ENCODE results near the gene UBE2L5. TPM values are rescaled to one million over a fixed set of nuclear protein-coding genes. Genes with fewer than 3 reads are reported as not detected.

The UBE2L5 gene
- total and polyA plus RNA-seq, 2 of the 8 experiments (the other 6 are each of a cell fraction or from before 2014, with no cell fraction given) = not detected

DNA sequence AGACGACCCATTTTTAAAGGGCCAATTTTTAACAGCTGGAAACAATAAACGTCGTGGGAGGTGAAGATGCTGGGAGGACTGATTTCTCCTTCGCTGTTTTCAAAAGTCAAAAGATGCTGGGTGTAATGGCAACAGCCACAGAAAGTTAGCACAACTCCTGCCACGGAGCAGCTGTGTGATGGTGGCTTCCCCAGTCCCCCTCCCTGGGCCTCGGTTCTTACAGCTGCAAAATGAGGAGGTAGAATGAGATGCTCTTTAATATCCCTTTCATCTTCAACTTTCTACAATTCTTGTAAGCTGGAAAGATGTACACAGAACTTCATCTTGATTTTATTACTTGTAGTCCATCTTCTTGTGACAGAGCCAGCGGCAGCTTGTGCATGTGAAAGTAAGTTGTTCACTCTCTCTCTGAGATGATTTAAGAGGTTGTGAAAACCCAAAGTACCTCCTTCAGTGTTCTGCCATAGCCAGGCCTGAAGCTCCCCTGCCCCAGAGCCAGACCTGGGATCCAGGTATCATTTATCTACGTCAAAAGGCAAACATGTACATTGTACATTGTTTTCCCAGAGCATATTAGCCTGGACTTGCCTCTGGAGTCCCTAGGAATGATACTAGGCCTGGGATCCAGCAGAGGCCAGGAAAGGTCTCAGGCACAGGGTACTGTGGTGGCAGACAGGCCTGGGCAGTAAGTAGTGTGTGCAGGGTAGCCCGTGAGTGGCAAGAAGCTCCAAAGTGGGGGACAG is 3.4 kb upstream of the UBE2L5 start:
- H3K27me3 ChIP-seq (replicated peaks in 1 of 4; ENCODE audit: control insufficient read depth in 3 of 4, extremely low read depth in 1 of 4, insufficient read depth in 3 of 4, low read length in 3 of 4) = peaks cover 0 to 5% (median 0%) of the 10 kb centered on the region in 4 experiments; a peak in 4 of 7 replicates
- no peak overlapping the region for H3K4ac ChIP-seq (replicated peaks; ENCODE audit: insufficient read length, low read depth, low read length)
- H3K56ac ChIP-seq (replicated peaks; ENCODE audit: insufficient read length, low read depth, low read length) = no peak overlapping the region
- no peak overlapping the region for H3K27ac ChIP-seq (ENCODE audit: low read depth, low read length)
- H2AFZ ChIP-seq (ENCODE audit: low read length) = no peak overlapping the region
- no peaks in the 10 kb centered on the region; the same call in 1 of the 2 replicates for H3K79me1 ChIP-seq (ENCODE audit: low read depth, low read length)
- no peak for FAIRE-seq
- WGBS, 2 experiments (ENCODE audit: extremely low coverage in 1 of 2, insufficient coverage in 1 of 2, insufficient read length in 1 of 2, insufficient replicate concordance in 2 of 2, low coverage in 1 of 2, low lambda C conversion rate in 2 of 2, missing lambda C conversion rate in 1 of 2) = 91% methylated on average over 9 of the region's 9 CpGs; no CpG with 5 or more reads in 1 of the 2 experiments
- no peak overlapping the region for H4K91ac ChIP-seq (replicated peaks; ENCODE audit: insufficient read length, low read length)
- H3K9me3 ChIP-seq (ENCODE audit: insufficient read depth in 2 of 2, low read depth in 1 of 2, low read length in 1 of 2) = no peaks in the 10 kb centered on the region
- H3K79me2 ChIP-seq (ENCODE audit: control insufficient read depth in 1 of 2, insufficient read depth in 2 of 2, low read length in 2 of 2) = no peaks in the 10 kb centered on the region
- H2BK5ac ChIP-seq (ENCODE audit: low read depth, low read length) = no peak overlapping the region
- no peak overlapping the region for H4K5ac ChIP-seq (ENCODE audit: insufficient read length, low read depth, low read length)
- H3K36me3 ChIP-seq (ENCODE audit: control insufficient read depth in 2 of 4, insufficient read depth in 4 of 4, low read length in 3 of 4) = no peaks in the 10 kb centered on the region
- no peak for DNase-seq (ENCODE audit: low read depth in 1 of 2, low spot score in 2 of 2)
- H3K4me1 ChIP-seq (replicated peaks in 1 of 4; ENCODE audit: control insufficient read depth in 3 of 4, insufficient read depth in 4 of 4, low read length in 3 of 4) = peaks cover 0 to 9% (median 5%) of the 10 kb centered on the region in 4 experiments; a peak in 6 of 7 replicates
- no peak overlapping the region for H4K8ac ChIP-seq (ENCODE audit: extremely low read depth, insufficient read depth, low read length)
- ChIA-PET POLR2A (ENCODE audit: partially characterized antibody) (interaction anchor here (1.1 kb wide), 1 partner anchor 47 kb away, joined by 3 read pairs; the partner anchor contains the start of gene HMGB1), CTCF (ENCODE audit: partially characterized antibody) (interaction anchor here (1.1 to 5.6 kb wide), 3 partner anchors 12 to 163 kb away, joined by 3 to 42 read pairs (median 5); no protein-coding TSS in a partner anchor)
- H3K23ac ChIP-seq (ENCODE audit: insufficient read length) = no peak overlapping the region
- H2BK120ac ChIP-seq (replicated peaks; ENCODE audit: low read depth, low read length) = no peak overlapping the region
- no peak overlapping the region for H3K4me2 ChIP-seq (ENCODE audit: insufficient read depth in 1 of 2, low read depth in 2 of 2, low read length in 2 of 2)
- H3K9ac ChIP-seq (replicated peaks in 1 of 4; ENCODE audit: extremely low read depth in 1 of 4, low read depth in 3 of 4, low read length in 3 of 4) = no peak overlapping the region
- H2AK5ac ChIP-seq (ENCODE audit: low read depth, low read length) = no peak overlapping the region
- H4K20me1 ChIP-seq (replicated peaks in 1 of 2; ENCODE audit: control insufficient read depth in 1 of 2, insufficient read depth in 2 of 2, low read length in 2 of 2) = no peaks in the 10 kb centered on the region
- H3K23me2 ChIP-seq (ENCODE audit: low read depth, low read length) = peaks cover 8% of the 10 kb centered on the region
- H3K4me3 ChIP-seq (ENCODE audit: extremely low read depth in 1 of 4, insufficient read depth in 2 of 4, low read depth in 3 of 4, low read length in 4 of 4) = no peak overlapping the region
- peak overlapping the region; percentile 23; the same call in 1 of the 2 replicates for H2BK15ac ChIP-seq (ENCODE audit: low read length)
- no peak overlapping the region for H2BK20ac ChIP-seq (ENCODE audit: low read length)
- no peak overlapping the region for H2BK12ac ChIP-seq (ENCODE audit: low read depth, low read length)
- H3K18ac ChIP-seq (ENCODE audit: extremely low read depth, low read length) = no peak overlapping the region
- H3K14ac ChIP-seq (ENCODE audit: insufficient read length) = no peak overlapping the region
- TF ChIP-seq USF2 (IDR thresholded peaks at IDR 0.05; ENCODE audit: low read length) (no peak), HDAC2 (IDR thresholded peaks at IDR 0.05; ENCODE audit: borderline replicate concordance in 1 of 2, low read depth in 2 of 2, low read length in 2 of 2) (no peak), ATF2 (IDR thresholded peaks at IDR 0.05; ENCODE audit: low read length) (no peak), MAFK (IDR thresholded peaks at IDR 0.05; ENCODE audit: low read depth, low read length) (no peak), PHF8 (conservative IDR thresholded peaks at IDR 0.05; ENCODE audit: low read depth, low read length) (no peak), EZH2 (IDR thresholded peaks at IDR 0.05; ENCODE audit: low read depth, low read length, severe bottlenecking) (no peak), KDM4A (IDR thresholded peaks at IDR 0.05; ENCODE audit: low read depth, low read length, severe bottlenecking) (no peak), SAP30 (IDR thresholded peaks at IDR 0.05; ENCODE audit: insufficient read depth, insufficient replicate concordance, low read length) (no peak)

All from H1 (cell line).